GM20000 (cell line): ENCODE measurements around the gene RAN.
A peak's percentile ranks its signal among the peaks of the same experiment; 100 is the strongest.
"Not testable (repeated sequence)": the region's sequence is repeated elsewhere in the genome, so short reads cannot be mapped to it uniquely, and the experiment has no call there.

Source experiments
- DNase-seq: peaks from one replicate; pipeline ENCODE4 v3.0.0; 2012; ENCODE audit warnings: low spot score
- CTCF ChIP-seq: IDR thresholded peaks from 2 replicates; pipeline ENCODE4 v1.5.1; 2012; ENCODE audit warnings: mild to moderate bottlenecking, control low read depth; ENCODE audit errors: extremely low read depth, missing control alignments

RAN gene

DNA sequence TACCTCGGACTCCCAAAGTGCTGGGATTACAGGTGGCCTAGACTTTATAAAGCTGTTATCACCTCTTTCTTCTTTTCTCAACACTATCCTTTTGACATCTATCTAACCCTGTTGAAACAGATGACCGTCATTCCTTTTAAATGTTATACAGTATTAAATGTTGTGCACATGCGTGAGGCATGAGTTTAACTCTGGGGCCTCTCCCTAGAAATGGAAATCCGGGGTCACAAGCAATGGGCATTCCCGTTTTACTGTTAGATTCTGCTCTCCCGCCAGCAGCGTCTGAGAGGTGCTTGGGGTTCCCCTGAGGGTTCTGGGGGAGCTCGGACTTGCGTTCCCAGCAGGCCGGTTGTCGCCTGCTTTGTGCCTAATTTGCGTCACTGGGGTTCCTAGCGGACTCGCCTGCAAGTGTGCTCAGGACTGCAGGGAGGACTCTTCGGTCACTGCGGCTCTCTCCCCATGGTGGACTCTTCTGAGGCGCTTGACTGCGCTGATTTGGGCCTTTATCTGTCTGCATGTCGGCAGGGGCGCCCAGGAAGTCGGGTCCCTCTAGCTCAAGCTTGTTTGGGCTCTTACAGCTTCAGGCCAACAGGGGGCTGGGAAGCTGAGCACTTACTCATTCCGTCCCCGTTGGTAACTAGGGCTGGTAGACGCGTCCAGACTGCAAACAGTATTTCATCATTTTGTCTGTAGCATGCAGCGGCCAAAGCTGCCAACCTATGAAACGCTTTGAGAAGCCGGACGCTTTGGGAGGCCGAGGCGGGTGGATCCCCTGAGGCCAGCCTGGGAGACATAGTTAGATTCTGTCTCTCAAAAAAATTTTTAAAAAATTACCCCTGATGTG, 1.2 kb upstream of the RAN start:
- peak; percentile 50 for TF ChIP-seq CTCF
- DNase-seq = peak; percentile 86

GRCh38 chr12:130872179-130873096, 572 bp downstream of the RAN start:
- TF ChIP-seq CTCF = no peak
- DNase-seq = peak; percentile 76

DNA sequence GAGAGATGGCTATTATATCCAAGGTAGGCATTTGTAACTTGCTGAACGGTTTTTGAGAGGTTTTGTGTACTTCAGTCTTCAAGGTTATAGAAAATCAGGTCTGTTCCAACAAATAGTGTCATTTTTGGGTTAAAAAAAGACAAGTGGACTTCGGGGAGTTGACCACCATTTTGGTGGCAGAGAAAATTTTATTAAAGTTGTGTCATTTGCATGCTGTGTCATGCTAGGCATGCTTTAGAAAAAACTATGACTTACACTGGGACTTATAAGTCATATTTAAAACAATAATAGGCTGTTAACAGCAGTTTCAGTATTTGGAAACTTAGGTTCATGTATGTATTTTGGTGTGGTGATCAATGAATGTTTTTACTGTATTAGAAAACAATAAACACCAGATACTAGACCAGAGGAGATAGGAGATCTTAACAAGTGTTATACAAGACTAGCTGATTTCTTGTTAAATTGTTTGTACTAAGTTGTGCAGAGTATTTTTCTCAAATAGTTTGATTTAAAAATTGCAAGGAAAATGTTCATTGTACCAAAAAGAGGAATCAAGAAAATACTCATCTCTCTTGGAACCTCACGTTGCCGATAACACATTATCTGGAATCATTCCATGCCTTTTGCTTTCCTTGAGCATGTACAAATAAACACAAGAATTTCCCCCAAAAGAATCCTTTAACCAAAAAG, 1.4 kb downstream of the RAN start:
- DNase-seq = no peak
- TF ChIP-seq CTCF = no peak

GRCh38 chr12:130873825-130874224, 2.0 kb downstream of the RAN start:
- no peak for DNase-seq
- TF ChIP-seq CTCF = no peak

DNA sequence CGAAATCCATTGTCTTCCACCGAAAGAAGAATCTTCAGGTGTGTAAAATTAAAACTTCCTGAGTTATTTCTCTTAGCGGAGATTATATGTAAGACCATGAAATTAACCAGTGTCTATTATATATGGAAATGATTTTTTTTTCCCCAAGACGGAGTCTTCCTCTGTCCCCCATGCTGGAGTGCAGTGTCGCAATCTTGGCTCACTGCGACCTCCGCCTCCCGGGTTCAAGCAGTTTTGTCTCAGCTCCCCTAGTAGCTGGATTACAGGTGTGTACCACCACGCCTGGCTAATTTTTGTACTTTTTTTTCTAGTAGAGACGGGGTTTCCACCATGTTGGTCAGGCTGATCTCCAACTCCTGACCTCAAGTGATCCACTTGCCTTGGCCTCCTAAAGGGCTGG, 2.8 kb downstream of the RAN start:
- no peak for TF ChIP-seq CTCF
- no peak for DNase-seq

- no peak for TF ChIP-seq CTCF
- no peak for DNase-seq
Observed at GRCh38 chr12:130875193-130875592, 3.3 kb downstream of the RAN start.

DNA sequence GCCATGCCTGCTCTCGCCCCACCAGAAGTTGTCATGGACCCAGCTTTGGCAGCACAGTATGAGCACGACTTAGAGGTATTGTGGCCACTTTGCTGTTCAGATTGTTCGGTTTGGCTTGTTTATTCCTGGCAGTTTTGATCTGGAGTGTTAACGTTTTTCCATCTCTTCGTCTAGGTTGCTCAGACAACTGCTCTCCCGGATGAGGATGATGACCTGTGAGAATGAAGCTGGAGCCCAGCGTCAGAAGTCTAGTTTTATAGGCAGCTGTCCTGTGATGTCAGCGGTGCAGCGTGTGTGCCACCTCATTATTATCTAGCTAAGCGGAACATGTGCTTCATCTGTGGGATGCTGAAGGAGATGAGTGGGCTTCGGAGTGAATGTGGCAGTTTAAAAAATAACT, 3.8 kb downstream of the RAN start:
- not testable (repeated sequence) for DNase-seq
